CD8-positive, alpha-beta memory T cell (primary cell): ENCODE results near the gene C1orf74. TPM values are rescaled to one million over a fixed set of nuclear protein-coding genes. Genes with fewer than 3 reads are reported as not detected.
A peak's percentile ranks its signal among the peaks of the same experiment; 100 is the strongest.

Experiments
- CTCF ChIA-PET: fragments of 350-600 bp; sonication (Branson Sonifier 250); formaldehyde crosslinking; loops from one replicate; lab custom pipeline; 2021; ENCODE audit warnings: antibody characterized with exemption; lab: Charles Lee
- POLR2A ChIA-PET: fragments of 350-600 bp; sonication (Branson Sonifier 250); formaldehyde crosslinking; loops from one replicate; lab custom pipeline; 2021; ENCODE audit warnings: antibody characterized with exemption; lab: Charles Lee
- DNase-seq, 5 donors: peaks; one replicate each; pipeline versions ENCODE4 v3.0.0 to v3.0.0-alpha.2; 2020 to 2022; ENCODE audit warnings: mixed read lengths in 1 of 5
- H3K27ac ChIP-seq: one replicate; pipeline ENCODE4 v1.7.0; 2013; ENCODE audit warnings: low read depth, mild to moderate bottlenecking, low read length, moderate library complexity
- H3K27me3 ChIP-seq: 2 replicates; pipeline ENCODE4 v1.7.0; 2013; ENCODE audit warnings: low read length, mild to moderate bottlenecking; ENCODE audit not compliant: insufficient read depth, poor library complexity, severe bottlenecking
- H3K36me3 ChIP-seq: 2 replicates; pipeline ENCODE4 v1.7.0; 2013; ENCODE audit warnings: mild to moderate bottlenecking, low read length, moderate library complexity; ENCODE audit not compliant: insufficient read depth
- H3K4me1 ChIP-seq: 2 replicates; pipeline ENCODE4 v1.7.0; 2013; ENCODE audit warnings: mild to moderate bottlenecking, low read length, moderate library complexity; ENCODE audit not compliant: insufficient read depth
- H3K4me3 ChIP-seq: 2 replicates; pipeline ENCODE4 v1.7.0; 2013; ENCODE audit warnings: mild to moderate bottlenecking, low read length
- H3K9me3 ChIP-seq: 2 replicates; pipeline ENCODE4 v1.7.0; 2013; ENCODE audit warnings: mild to moderate bottlenecking, low read length
- H3K27ac Mint-ChIP-seq, 8 donors: one replicate each; pipeline ENCODE4 v1.8.0; 2020 to 2021; ENCODE audit warnings: mixed read lengths in 8 of 8, mild to moderate bottlenecking in 6 of 8, inconsistent platforms in 3 of 8, moderate library complexity in 3 of 8
- H3K27me3 Mint-ChIP-seq, 2 donors: one replicate each; pipeline ENCODE4 v1.8.0; 2020 to 2021; ENCODE audit warnings: mixed read lengths in 2 of 2, mild to moderate bottlenecking in 1 of 2, moderate library complexity in 1 of 2
- H3K36me3 Mint-ChIP-seq, 3 donors: one replicate each; pipeline ENCODE4 v1.8.0; 2020 to 2021; ENCODE audit warnings: mixed read lengths in 3 of 3, inconsistent platforms in 1 of 3, mild to moderate bottlenecking in 1 of 3
- H3K4me1 Mint-ChIP-seq, 3 donors: one replicate each; pipeline ENCODE4 v1.8.0; 2020 to 2021; ENCODE audit warnings: mixed read lengths in 3 of 3, inconsistent platforms in 1 of 3, mild to moderate bottlenecking in 1 of 3
- H3K4me3 Mint-ChIP-seq, 7 donors: one replicate each; pipeline ENCODE4 v1.8.0; 2020 to 2021; ENCODE audit warnings: mixed read lengths in 7 of 7, mild to moderate bottlenecking in 6 of 7, moderate library complexity in 4 of 7, inconsistent platforms in 2 of 7
- H3K9me3 Mint-ChIP-seq, 5 donors: one replicate each; pipeline ENCODE4 v1.8.0; 2020 to 2022; ENCODE audit warnings: mixed read lengths in 5 of 5, mild to moderate bottlenecking in 3 of 5, moderate library complexity in 2 of 5, inconsistent platforms in 1 of 5
- polyA plus RNA-seq: library from polyadenylated mRNA; unstranded; fragments of 300-500 nt; fragmentation: Illumina TruSeq; gene quantifications from one replicate; pipeline ENCODE4 v1.2.3, GENCODE V29; 2021
- total RNA-seq, 2 experiments: library from RNA; stranded (reverse); gene quantifications; one replicate each; pipeline ENCODE4 v1.2.3, GENCODE V29; 2021

Gene C1orf74
- total and polyA plus RNA-seq, 3 experiments from 2014 or later: 0.35 to 2.2 (median 2.2) TPM

DNA sequence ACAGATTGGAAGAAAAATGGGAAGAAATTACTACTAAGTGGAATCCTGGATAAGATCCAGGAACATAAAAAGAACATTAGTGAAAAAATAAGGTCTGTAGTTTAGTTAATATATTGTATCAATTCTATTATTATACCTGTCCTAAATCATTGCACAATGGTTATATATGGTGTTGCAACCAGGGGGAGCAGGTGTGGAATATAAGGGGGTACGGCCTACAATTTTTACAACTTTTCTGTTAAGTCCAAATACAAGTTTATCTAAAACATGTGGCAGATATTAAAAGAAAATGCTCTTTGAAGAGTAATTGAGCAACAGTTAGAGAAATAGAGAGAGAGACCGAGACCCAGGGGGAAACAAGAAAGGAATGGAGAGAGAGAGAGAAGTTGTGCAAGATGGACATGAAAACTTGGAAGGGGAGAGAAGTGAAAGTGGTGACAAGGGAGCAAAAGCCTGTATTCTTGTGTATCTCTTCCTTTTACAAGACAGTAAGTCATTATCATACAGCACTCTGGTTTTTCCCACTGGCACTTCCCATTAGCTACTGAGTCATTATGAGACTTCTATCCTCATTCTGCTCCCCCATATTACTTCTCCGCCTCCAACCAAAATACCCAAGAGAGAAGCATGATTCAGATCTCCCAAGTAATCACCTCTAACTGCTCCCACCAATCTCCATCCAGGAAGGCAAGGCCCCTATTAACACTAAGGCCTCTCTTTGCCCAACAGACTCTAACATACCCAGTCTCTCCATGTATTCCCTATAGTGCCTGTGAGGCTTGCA, 50.8 kb downstream of the C1orf74 start:
- H3K4me3 Mint-ChIP-seq: no peak overlapping the region
- H3K4me3 ChIP-seq: no peak overlapping the region
- DNase-seq: no peak
- H3K4me1 ChIP-seq: no peaks in the 10 kb centered on the region
- no peaks in the 10 kb centered on the region for H3K4me1 Mint-ChIP-seq
- H3K36me3 Mint-ChIP-seq: peaks cover 0 to 5% (median 3%) of the 10 kb centered on the region in 3 donors
- CTCF ChIA-PET: interaction anchor here (0.7 to 1.3 kb wide), 3 partner anchors 14 to 41 kb away, joined by 3 read pairs; partner anchors contain the start of gene TRAF3IP3
- no peaks in the 10 kb centered on the region for H3K36me3 ChIP-seq
- peaks cover 0 to 2% (median 0%) of the 10 kb centered on the region in 5 donors for H3K9me3 Mint-ChIP-seq
- no peak overlapping the region for H3K27ac ChIP-seq
- H3K27me3 Mint-ChIP-seq: no peaks in the 10 kb centered on the region
- peak overlapping the region in 1 of 8 donors; percentile 41 for H3K27ac Mint-ChIP-seq
- H3K27me3 ChIP-seq: no peaks in the 10 kb centered on the region
- POLR2A ChIA-PET: no interaction called here
- H3K9me3 ChIP-seq: no peaks in the 10 kb centered on the region

DNA sequence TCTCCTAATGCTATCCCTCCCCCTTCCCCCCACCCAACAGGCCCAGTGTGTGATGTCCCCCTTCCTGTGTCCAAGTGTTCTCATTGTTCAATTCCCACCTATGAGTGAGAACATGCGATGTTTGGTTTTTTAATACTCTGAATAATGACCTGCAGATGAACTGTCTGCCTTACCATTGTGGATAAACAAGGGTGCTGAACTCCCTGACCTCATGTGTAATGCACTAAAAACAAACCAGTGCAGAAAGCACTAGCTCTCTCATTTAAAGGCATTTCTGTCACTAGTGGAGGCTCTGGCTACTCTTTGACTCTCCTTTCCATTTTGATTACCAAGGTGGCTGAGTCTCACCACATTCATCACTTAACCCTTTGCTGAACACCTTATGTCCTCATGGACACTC, 51.6 kb downstream of the C1orf74 start:
- no peaks in the 10 kb centered on the region for H3K27me3 ChIP-seq
- H3K27ac ChIP-seq: no peak overlapping the region
- H3K4me1 ChIP-seq: no peaks in the 10 kb centered on the region
- no peak for DNase-seq
- H3K27me3 Mint-ChIP-seq: no peaks in the 10 kb centered on the region
- H3K36me3 ChIP-seq: no peaks in the 10 kb centered on the region
- no peak overlapping the region for H3K27ac Mint-ChIP-seq
- peaks cover 0 to 5% (median 3%) of the 10 kb centered on the region in 3 donors for H3K36me3 Mint-ChIP-seq
- H3K4me3 ChIP-seq: no peak overlapping the region
- no peak overlapping the region for H3K4me3 Mint-ChIP-seq
- H3K4me1 Mint-ChIP-seq: no peaks in the 10 kb centered on the region
- H3K9me3 Mint-ChIP-seq: peaks cover 0 to 2% (median 0%) of the 10 kb centered on the region in 5 donors
- H3K9me3 ChIP-seq: no peaks in the 10 kb centered on the region
- CTCF ChIA-PET: no interaction called here
- POLR2A ChIA-PET: no interaction called here

DNA sequence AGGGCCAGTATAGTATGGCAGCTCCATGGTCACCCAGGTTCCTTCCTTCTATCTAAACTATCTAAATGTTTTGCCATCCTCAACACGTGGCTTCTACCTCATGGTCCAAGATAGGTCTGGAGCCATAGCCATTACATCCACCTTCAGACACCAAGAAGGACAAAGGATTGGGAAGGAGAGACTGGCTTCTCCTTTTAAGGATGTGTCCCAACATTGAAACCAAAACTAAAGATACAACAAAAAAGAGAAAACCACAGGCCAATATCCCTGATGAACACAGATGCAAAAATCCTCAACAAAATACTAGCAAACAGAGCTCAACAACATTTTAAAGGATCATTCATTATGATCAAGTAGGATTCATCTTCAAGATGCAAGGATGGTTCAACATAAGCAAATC, 54.9 kb downstream of the C1orf74 start:
- Histone ChIP-seq H3K4me1 (peaks cover 6% of the 10 kb centered on the region), H3K9me3 (no peaks in the 10 kb centered on the region), H3K36me3 (no peaks in the 10 kb centered on the region), H3K27me3 (no peaks in the 10 kb centered on the region), H3K27ac (no peak overlapping the region), H3K4me3 (no peak overlapping the region)
- Mint-ChIP-seq H3K27ac (no peak overlapping the region), H3K27me3 (no peaks in the 10 kb centered on the region), H3K4me3 (no peak overlapping the region), H3K36me3 (peaks cover 0 to 11% (median 6%) of the 10 kb centered on the region in 3 donors), H3K9me3 (peaks cover 0 to 2% (median 0%) of the 10 kb centered on the region in 5 donors), H3K4me1 (peaks cover 2 to 4% (median 4%) of the 10 kb centered on the region in 3 donors)
- no peak for DNase-seq
- ChIA-PET POLR2A (no interaction called here), CTCF (no interaction called here)

Other genes starting within 250 kb of the C1orf74 start
- not detected for gene CAMK1G, start 200.8 kb downstream of the C1orf74 start, total RNA-seq
- gene CAMK1G, start 200.8 kb downstream of the C1orf74 start, polyA plus RNA-seq: not detected
- 1 to 10 TPM in 1 of 2 experiments, under 1 TPM in 1; 0.92 to 1.3 TPM for gene LAMB3, start 132.1 kb downstream of the C1orf74 start, total RNA-seq
- 0.28 TPM for gene LAMB3, start 132.1 kb downstream of the C1orf74 start, polyA plus RNA-seq
- gene G0S2, start 109.1 kb downstream of the C1orf74 start, total RNA-seq: 1 to 10 TPM; 3.8 to 4.5 TPM
- gene G0S2, start 109.1 kb downstream of the C1orf74 start, polyA plus RNA-seq: not detected
- gene HSD11B1, start 79.7 kb downstream of the C1orf74 start, total RNA-seq: under 1 TPM; 0.59 to 0.80 TPM
- gene HSD11B1, start 79.7 kb downstream of the C1orf74 start, polyA plus RNA-seq: 0.30 TPM
- gene TRAF3IP3, start 28.5 kb downstream of the C1orf74 start, total RNA-seq: 100 to 1,000 TPM; 193 to 209 TPM
- gene TRAF3IP3, start 28.5 kb downstream of the C1orf74 start, polyA plus RNA-seq: 414 TPM
- gene IRF6, start 21.6 kb upstream of the C1orf74 start, total RNA-seq: 1 to 10 TPM; 1.2 TPM
- gene IRF6, start 21.6 kb upstream of the C1orf74 start, polyA plus RNA-seq: 1.0 TPM
- gene UTP25, start 43.4 kb upstream of the C1orf74 start, total RNA-seq: 10 to 100 TPM; 14.9 to 15.2 TPM
- 4.9 TPM for gene UTP25, start 43.4 kb upstream of the C1orf74 start, polyA plus RNA-seq
- gene SYT14, start 153.7 kb upstream of the C1orf74 start, total RNA-seq: not detected
- not detected for gene SYT14, start 153.7 kb upstream of the C1orf74 start, polyA plus RNA-seq